Measurements from ENCODE around the gene ACTA2. TPM values are rescaled to one million over a fixed set of nuclear protein-coding genes. Genes with fewer than 3 reads are reported as not detected.
A peak's percentile ranks its signal among the peaks of the same experiment; 100 is the strongest.

Gene ACTA2
- total RNA-seq, 1 experiment from 2014 or later, result not detected

GRCh38 chr10:88975377-88975720 lies 22.8 kb upstream of the ACTA2 start:
- H3K36me3 Mint-ChIP-seq (ENCODE audit: insufficient read depth, unreplicated experiment), result no peaks in the 10 kb centered on the region
- H3K4me3 Mint-ChIP-seq (ENCODE audit: unreplicated experiment), result peak overlapping the region; percentile 45
- H3K4me3 ChIP-seq (ENCODE audit: low read depth, low read length), result no peak overlapping the region
- H3K9me3 ChIP-seq, result no peaks in the 10 kb centered on the region
- ChIA-PET POLR2A (no interaction called here), CTCF (no interaction called here)
- peak overlapping the region; percentile 44 for H3K27ac Mint-ChIP-seq (ENCODE audit: unreplicated experiment)
- TF ChIP-seq CTCF (IDR thresholded peaks at IDR 0.05; ENCODE audit: insufficient read depth in 1 of 2, low read depth in 1 of 2, low read length in 1 of 2, severe bottlenecking in 1 of 2, unreplicated experiment in 1 of 2), result no peak
- no peaks in the 10 kb centered on the region for H3K4me1 Mint-ChIP-seq (ENCODE audit: low read depth, unreplicated experiment)
- H3K36me3 ChIP-seq (ENCODE audit: control insufficient read depth, insufficient read depth, low read length), result no peaks in the 10 kb centered on the region
- no peak for DNase-seq
- BruUV-seq (replicated peaks), result no TSS peak
- H3K4me1 ChIP-seq, result peaks cover 5% of the 10 kb centered on the region; the same call in 1 of the 2 replicates
- H3K27me3 Mint-ChIP-seq (ENCODE audit: insufficient read depth, unreplicated experiment), result peaks cover 7% of the 10 kb centered on the region
- no peaks in the 10 kb centered on the region for H3K27me3 ChIP-seq (replicated peaks; ENCODE audit: control insufficient read depth, insufficient read depth, low read length)
- no peaks in the 10 kb centered on the region for H3K9me3 Mint-ChIP-seq (ENCODE audit: unreplicated experiment)
- intact Hi-C loops (cut with micrococcal nuclease; ENCODE audit: unreplicated experiment), result no loop called here

GRCh38 chr10:88974446-88975376 lies 22.1 kb upstream of the ACTA2 start:
- no peak overlapping the region for H3K4me3 ChIP-seq (ENCODE audit: low read depth, low read length)
- DNase-seq, result no peak
- Mint-ChIP-seq H3K4me1 (ENCODE audit: low read depth, unreplicated experiment) (no peaks in the 10 kb centered on the region), H3K27ac (ENCODE audit: unreplicated experiment) (peak overlapping the region; percentile 44), H3K36me3 (ENCODE audit: insufficient read depth, unreplicated experiment) (no peaks in the 10 kb centered on the region), H3K27me3 (ENCODE audit: insufficient read depth, unreplicated experiment) (peaks cover 10% of the 10 kb centered on the region), H3K9me3 (ENCODE audit: unreplicated experiment) (no peaks in the 10 kb centered on the region), H3K4me3 (ENCODE audit: unreplicated experiment) (peak overlapping the region; percentile 45)
- H3K36me3 ChIP-seq (ENCODE audit: control insufficient read depth, insufficient read depth, low read length), result no peaks in the 10 kb centered on the region
- ChIA-PET POLR2A (no interaction called here), CTCF (no interaction called here)
- H3K27me3 ChIP-seq (replicated peaks; ENCODE audit: control insufficient read depth, insufficient read depth, low read length), result no peaks in the 10 kb centered on the region
- intact Hi-C loops (cut with micrococcal nuclease; ENCODE audit: unreplicated experiment), result no loop called here
- peaks cover 5% of the 10 kb centered on the region; the same call in 1 of the 2 replicates for H3K4me1 ChIP-seq
- TF ChIP-seq CTCF (IDR thresholded peaks at IDR 0.05; ENCODE audit: insufficient read depth in 1 of 2, low read depth in 1 of 2, low read length in 1 of 2, severe bottlenecking in 1 of 2, unreplicated experiment in 1 of 2), result no peak
- BruUV-seq (replicated peaks), result no TSS peak
- H3K9me3 ChIP-seq, result no peaks in the 10 kb centered on the region

GRCh38 chr10:88974012-88974411 lies 21.4 kb upstream of the ACTA2 start:
- ChIA-PET POLR2A (no interaction called here), CTCF (no interaction called here)
- Mint-ChIP-seq H3K9me3 (ENCODE audit: unreplicated experiment) (no peaks in the 10 kb centered on the region), H3K27me3 (ENCODE audit: insufficient read depth, unreplicated experiment) (peaks cover 11% of the 10 kb centered on the region), H3K27ac (ENCODE audit: unreplicated experiment) (no peak overlapping the region), H3K4me1 (ENCODE audit: low read depth, unreplicated experiment) (no peaks in the 10 kb centered on the region), H3K36me3 (ENCODE audit: insufficient read depth, unreplicated experiment) (no peaks in the 10 kb centered on the region), H3K4me3 (ENCODE audit: unreplicated experiment) (no peak overlapping the region)
- no peak for DNase-seq
- intact Hi-C loops (cut with micrococcal nuclease; ENCODE audit: unreplicated experiment), result no loop called here
- Histone ChIP-seq H3K9me3 (no peaks in the 10 kb centered on the region), H3K27me3 (replicated peaks; ENCODE audit: control insufficient read depth, insufficient read depth, low read length) (no peaks in the 10 kb centered on the region), H3K4me3 (ENCODE audit: low read depth, low read length) (no peak overlapping the region), H3K36me3 (ENCODE audit: control insufficient read depth, insufficient read depth, low read length) (no peaks in the 10 kb centered on the region), H3K4me1 (peaks cover 5% of the 10 kb centered on the region; the same call in 1 of the 2 replicates)
- no TSS peak for BruUV-seq (replicated peaks)
- TF ChIP-seq CTCF (IDR thresholded peaks at IDR 0.05; ENCODE audit: insufficient read depth in 1 of 2, low read depth in 1 of 2, low read length in 1 of 2, severe bottlenecking in 1 of 2, unreplicated experiment in 1 of 2), result no peak
